Amniotic epithelial cell (primary cell): ENCODE results near the gene NCK2.
A peak's percentile ranks its signal among the peaks of the same experiment; 100 is the strongest.

Source experiments
- DNase-seq: peaks from one replicate; pipeline ENCODE4 v3.0.0-alpha.2; 2010; ENCODE audit warnings: low read depth

NCK2 gene

DNA sequence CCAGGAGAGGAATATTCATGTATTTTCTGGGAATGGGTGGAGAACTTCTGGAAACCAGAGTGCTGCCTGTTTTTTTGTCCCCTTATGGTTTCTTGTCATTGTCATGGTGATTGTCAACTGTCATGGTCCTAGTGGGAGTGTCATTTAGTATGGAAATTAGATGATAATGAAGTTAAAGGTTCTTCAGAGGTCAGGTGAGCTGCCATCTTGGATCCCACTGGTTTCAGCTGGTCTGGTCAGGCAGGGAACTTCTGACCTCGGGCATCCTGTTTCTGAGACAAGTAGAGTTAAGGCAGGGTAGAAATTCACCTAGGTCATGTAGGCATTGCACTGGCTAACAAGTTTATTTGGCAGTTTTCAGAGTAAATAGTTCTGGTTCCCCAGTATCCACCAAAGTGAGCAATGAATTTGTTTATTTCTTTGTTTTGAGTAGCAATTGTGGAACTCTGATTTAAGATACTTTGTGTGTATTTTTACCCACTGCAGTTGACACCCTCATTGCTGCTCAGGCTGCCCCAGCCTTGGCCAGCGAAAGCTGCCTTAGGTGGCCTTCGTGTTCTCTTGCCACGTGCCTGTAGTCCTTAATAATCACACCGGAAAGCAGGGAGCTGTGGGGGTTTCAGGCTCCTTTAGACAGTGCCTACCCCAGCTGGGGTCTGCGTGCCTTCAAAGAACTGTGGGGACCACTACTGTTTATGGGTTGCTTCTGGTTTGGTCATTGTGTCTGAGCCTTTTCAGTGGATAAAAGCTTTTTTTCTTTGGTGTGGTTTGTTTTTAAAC is 48.7 kb downstream of the NCK2 start:
- DNase-seq, result no peak

DNA sequence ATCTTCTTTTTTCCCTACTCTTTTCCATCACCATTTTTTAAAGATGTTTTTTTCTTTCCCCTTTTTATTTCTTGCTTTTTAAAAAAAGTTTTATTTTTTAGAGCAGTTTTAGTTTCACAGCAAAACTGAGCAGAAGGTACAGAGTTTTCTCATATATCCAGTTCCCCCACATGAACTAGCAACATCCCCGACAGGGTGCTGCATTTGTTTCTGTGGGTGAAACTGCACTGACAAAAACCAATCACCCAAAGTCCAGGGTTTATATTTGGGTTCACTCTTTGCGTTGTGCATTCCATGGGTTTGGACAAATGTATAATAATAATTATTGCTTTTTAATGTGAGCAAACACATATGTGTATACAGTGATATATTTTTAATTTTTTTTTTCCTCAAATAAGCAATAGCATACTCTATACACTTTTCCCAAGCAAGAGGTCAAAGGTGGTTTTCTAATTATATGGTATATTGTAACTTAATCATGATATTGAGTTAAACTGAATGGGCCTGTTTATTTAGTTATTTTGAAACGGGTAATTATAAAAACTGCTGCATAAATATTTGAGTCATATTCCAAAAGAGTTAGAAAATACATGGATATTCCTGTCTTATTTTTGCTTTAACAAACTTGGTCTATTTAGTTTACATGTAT is 50.3 kb downstream of the NCK2 start:
- DNase-seq, result no peak

DNA sequence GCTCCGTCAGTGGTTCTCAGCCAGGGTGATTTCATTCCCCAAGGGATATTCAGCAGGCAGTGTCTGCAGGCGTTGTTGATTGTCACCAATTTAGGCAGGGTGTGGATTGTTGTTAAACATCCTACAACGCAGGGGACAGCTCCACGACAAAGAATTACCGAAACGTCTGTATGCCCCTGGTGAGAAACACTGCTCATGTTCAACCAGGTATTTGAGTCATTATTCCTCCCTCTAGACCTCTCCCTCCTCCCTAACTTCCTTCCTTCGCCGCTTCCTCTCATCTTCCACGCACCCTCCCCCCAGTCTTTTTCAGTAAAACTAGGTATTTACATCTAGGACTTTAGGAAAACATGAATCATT is 50.8 kb downstream of the NCK2 start:
- DNase-seq, result no peak

DNA sequence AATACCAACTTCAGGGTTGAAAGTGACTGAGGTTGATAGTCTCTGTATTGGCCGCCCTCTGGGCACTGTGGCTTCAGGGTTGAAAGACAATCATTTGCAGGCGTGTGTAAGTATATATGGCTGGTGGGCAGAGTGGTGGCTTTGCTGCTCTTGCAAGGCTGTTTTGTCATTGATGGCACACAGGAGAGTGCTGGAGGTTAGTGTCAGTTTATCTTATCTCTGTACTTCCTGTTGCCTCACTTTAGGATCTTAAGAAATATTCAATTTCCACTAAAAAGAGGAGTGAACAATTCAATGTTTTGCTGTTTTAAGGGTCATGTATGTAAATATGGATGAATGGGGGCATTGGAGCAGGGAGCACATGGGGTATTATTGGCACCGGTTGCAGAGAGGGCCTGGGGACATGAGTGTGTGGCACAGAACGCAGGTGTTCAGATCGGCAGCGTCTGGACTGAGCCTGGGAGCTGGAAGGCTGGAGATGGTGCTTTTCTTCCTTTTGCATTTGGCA is 51.5 kb downstream of the NCK2 start:
- no peak for DNase-seq

DNA sequence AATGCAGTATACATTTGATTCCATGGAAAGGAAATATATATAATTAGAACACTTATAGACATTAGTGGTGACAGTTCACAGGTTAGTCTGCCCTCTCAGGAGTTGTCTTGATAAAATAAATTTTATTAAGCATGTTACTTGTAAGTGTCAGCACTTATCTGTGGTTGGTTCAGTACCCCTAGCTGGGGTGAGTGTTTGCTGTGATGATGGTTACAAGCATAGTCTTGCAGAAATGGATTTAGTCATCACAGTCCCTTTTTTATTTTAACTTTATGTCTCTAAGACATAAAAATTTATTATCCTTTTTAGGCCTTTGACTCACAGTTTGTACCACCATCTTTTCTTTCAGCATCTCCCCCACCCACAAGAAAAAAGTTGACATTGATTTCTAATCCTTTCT is 52.1 kb downstream of the NCK2 start:
- DNase-seq, result peak; percentile 29

DNA sequence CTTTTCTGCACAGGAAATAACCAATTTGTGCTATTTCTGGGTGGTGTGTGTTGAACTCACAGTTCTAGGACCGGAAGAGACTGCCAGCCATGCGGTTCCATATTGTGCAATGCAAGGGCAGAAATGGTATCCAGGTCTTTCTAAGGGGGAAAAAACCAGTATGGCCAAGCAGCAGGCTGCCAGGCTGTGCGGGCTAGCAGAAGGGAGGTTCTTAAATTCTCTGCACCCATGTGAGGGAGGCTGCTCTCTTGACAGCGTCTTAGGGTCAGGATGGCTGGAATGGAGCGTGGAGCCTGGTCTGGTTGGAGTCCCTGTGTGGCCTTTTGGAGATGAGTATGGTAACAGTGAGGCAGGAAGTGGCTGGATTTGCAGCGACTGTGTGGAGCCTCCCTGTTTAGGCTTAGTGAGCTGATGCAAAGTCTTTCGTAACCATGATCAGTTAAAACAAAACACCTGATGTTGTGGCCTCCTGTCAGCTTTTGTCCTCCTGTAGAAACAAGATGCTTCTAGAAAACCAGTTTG is 52.6 kb downstream of the NCK2 start:
- DNase-seq, result peak; percentile 54

DNA sequence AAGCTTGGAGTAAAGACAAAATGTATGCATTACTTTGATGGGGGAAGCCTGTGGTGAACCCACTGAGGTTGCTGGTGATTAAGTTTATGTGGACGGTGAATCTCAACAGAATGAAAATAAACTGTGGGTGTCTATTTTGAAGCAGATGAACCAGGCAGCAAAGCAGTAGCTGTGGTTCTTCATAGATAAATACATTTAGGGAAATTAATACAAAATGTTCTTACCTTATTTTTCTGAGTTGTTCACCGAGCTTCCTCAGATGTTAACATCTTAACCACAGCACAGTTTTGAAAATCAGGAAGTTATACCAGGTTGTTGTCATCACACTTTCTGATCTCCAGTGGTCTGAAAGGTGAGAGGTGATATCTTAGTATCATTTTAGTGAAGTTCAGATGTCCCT is 53.9 kb downstream of the NCK2 start:
- DNase-seq, result no peak

DNA sequence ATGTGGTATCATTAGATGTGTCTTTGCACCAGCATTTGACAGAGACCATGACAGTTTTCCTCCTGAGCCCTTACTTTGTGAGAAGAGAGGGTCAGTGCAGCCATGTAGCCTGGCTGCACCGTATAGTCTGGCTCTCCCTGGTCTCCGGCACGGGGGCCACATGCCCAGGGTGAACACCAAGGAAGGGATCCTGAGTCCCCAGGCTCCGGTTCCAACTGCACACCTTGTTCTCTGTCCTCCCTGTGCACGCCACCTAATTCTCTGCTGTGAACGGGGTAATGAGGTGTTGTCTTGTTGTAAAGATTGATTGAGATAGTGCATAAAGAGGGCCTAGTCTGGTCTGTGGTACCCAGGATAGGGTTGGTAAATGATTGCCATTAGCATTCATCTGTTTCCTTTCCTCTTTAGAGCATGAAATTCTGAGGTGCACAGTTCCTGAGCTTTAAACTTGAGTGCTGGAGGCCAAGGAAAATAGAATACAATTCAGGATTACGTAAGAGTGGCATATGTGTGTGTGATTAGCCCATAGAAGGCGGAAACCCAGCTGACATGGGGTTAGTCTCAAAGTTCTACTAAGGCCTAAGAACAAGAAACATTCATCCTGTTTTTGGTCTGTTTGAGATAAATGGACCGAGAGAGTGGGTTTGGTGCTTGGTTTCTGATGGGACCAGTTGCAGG is 55.5 kb downstream of the NCK2 start:
- peak; percentile 71 for DNase-seq

DNA sequence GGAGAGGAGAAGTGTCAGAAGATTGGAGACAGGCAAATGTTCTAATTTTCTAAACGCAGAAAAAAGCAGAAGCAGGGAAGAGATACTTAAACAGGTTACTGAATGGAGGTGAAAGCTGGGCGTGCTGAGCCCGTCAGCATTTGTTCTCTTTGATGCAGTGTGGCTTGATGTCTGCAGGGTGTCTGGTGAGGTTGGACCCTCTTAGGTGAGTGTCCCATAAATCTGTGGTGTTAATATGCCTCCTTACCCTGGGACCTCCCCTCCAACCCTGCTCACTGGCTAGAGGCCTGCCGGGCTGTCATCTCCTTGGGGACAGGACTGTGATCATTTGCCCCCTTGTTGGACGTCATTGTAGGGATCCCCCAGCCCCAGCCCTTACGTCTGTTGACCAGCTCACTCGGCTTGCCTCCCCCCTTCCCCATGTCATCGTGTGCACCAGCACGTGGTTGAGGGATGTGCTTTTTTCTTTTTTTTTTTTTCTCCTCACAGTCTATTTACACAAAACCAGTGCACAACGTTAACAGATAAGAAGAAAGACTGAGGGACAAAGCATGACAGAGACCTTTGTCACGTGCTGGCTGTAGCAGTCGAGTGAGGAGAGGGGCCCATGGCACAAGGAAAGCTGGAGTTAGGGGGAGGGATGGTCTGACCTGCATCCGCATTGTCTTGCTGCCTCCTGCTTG is 56.4 kb downstream of the NCK2 start:
- DNase-seq, result no peak

DNA sequence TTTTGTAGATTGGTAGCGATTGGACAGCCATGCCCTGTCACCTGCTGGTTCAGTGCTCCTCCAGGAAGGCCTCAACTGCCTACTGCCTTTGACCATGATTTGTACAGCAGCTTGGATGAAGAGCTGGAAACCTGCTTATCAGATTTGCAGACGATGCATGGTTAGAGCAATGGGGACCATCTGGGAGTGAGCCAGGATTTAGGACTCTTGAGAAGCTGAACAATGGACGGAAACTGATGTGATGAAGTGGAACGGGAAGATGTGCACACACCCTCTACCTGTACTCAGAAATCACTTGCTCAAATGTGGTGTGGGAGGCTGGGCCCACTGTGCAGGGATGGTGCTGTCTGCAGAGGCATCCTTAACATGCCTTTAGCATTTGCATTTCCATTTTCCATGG is 57.2 kb downstream of the NCK2 start:
- no peak for DNase-seq

DNA sequence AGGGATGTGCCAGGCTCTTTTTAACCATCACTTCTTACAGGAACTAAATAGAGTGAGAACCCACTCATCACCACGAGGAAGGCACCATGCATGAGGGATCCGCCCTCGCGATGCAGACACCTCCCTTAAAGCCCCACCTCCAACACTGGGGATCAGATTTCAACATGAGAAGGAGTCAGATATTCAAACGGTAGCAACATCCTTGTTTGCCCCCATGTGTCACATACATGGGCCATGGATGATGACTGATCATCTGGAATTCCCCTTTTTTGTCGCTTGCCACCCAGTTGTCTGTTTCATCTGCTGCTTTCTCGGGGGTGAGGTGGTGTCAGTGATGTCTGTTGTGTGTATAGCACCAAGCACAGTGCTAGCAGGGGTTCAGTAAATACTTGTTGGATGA is 57.9 kb downstream of the NCK2 start:
- DNase-seq, result no peak

DNA sequence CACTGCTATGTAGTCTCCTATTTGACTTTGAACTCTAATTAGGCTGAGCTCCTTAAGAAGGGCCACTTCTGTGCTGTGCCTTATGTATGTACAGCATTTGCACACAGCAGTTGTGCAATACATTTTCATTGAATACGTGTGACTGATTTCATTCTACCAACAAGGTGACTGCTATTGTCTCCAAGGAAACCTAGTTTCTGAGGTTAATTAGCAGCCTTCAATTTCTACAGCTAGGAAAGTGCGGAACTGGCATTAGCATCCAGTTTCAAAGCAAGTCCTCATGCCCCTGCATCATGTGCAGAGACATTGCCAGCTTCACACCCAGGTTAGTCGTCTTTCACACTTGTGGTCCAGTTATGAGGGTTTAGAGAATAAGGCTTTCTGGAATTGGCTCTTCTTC is 58.6 kb downstream of the NCK2 start:
- DNase-seq, result no peak

DNA sequence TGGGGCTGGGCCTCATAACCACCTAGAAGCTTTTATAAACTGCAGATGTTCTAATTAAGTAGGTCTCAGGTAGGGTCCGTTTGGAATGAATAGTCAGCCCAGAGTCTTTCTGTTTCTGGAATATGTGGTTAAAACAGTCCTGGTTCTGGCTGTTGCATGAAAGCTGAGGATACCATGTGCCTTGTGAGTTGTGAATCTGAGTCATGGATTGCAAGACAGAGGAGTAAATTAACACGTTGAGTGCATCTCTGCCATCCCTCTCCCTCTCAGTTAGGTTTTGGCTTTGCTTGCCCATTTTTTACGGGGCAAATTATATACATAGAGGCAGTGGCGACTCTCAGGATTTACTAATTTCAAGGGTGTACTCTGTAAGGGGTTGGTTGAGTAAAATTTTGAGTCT is 59.1 kb downstream of the NCK2 start:
- no peak for DNase-seq

DNA sequence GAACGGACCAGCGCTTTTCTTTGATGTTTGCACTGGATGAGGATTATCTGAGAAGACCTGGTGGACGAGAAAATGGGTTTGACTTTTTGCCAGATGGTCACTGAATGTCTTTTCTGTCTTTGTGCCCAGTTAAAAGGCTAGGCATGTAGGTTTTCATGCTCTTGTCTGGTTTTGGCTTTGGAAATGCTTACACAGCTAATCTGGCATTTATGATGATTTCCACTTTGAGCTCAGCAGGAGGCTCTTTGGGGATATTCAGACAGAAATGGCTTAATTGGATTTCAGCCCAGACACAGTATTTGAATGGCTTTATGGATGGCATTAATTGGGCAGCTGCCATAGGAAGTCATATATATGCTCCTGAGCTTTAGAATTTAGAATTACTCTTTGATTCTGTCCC is 59.6 kb downstream of the NCK2 start:
- DNase-seq, result no peak

DNA sequence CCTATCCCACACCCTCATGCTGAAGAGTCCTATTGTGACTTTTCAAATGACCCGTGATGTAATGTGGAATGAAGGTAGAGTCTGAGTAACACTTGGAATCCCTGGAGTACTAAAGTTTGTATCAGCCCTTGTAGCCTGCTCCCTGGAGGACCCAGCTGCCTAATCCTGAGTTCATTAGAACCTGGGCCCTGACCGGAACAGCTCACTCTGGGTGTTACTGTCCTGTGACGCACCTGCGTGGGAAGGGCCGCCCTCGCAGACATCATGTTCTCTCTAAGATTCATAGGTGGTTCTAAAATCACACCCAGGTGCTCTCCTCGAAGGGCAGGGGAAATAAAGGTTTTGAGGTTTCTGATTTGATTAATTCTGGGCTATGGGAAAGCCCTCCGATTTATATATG is 62.3 kb downstream of the NCK2 start:
- no peak for DNase-seq

DNA sequence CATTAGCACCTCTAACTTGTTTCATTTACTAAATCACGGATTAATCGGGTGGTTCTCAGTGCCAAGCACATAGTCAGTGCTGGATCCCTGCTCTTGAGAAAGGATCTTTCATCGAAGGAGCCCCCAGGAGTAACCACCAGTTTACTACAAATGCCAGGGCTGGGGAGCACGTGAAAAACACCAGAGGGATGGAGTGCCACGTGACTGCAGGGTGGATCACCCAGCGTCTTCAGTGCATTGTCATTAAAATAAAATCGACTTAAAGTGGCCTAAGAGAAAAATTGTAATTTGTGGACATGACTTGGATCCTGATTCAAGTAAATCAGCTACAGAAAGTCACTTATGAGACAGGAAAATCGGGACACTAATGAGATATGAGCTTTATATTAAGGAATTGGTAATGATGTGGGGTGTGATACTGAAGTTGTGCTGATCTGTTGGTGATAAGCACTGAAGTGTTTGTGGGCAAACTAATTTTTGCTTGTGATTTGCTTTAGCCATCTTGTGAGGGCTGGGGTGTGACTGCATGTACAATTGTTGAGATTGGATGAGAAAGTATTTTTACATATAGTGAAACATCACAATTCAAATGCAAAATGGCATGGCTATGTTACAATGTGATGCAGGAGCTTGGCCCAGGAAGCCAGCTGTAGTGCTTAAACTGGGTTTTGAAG is 63.8 kb downstream of the NCK2 start:
- DNase-seq, result no peak

DNA sequence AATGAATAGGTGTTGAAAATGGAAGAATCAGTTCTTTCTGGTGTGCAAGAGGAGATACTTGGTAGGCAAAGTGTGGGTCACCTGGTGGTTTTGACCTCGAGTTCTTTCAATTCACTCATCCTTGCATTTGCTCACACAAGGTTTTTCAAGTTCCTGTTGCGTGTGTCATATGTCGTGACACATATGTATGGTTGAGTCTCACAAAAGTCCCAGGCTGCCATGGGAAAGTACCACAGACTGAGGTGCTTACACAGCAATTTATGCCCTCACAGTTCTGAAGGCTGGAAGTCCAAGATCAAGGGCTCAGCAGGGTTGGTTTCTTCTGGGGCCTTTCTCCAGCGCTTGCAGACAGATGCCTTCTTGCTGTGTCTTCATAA is 64.4 kb downstream of the NCK2 start:
- no peak for DNase-seq

DNA sequence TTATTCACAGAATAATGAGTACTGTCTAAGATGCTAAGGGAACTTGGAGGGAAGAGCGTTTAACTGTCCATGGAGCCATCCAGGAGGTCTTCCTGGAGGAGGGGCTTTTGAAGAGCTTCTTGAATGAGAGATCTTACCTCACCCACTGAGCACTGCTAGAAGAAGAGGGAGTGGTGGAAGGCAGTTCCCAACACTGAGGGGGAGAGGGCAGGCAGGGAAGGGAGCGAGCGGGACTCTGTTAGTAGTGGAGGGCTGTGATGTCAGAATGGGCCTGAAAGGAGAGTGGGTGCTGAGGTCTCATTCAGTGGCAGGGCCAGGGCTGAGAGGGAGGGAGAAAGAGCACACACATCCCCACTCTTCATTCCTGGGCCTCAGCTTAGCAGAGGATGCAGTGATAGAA is 65.0 kb downstream of the NCK2 start:
- DNase-seq, result no peak

DNA sequence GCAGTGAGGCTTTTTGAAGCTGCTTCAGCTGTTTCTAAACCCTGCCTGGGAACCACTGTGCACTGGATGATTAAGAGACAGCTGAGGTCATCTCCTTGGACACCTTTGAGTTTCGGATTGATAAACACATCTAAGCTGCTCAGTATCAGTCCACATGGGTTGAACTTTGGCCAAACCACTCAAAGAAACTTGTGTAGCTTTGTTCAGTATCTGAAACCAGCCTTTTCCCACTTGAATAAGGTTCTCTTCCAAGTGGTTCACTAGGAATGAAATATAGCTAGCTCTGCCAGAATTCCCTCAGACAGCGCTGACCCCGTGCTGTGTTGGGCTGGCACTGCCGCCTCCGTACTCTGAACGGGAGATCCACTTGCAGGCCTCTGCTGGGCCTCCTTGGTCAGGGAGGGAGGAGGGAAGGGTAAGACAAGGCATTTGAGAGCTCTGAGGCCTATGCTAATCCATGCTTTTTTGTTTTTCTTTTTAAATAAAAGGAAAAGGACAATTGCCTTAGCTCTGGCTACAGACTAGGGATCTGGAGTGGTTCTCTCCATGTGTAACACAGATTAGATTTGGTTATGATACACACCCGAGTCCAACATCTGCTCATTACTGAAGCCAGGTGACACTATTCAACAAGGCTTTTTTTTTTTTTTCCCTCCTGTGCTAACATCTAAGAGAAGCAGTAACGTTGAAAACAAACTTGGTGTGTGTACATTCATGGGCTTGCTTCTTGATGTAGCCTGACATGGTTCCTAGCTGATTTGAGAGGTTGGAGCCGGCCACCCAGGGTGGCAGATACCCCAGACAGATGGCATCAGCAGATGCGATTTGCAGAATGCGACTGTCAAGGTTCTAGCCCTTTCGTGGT is 67.7 kb downstream of the NCK2 start:
- DNase-seq, result peak; percentile 97

DNA sequence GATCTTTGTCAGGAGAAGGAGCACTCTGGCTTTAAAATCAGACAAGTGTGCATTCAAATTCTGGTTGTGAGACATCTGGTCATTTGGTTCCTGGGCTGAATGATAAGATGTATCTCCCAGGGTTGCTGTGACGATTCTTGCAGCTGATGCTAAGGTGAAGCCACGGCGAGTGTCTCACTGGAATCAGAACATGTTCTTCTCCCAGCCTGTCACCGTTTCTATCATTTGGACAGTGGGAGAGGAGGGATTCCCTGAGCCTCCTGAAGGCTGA is 68.3 kb downstream of the NCK2 start:
- DNase-seq, result no peak

DNA sequence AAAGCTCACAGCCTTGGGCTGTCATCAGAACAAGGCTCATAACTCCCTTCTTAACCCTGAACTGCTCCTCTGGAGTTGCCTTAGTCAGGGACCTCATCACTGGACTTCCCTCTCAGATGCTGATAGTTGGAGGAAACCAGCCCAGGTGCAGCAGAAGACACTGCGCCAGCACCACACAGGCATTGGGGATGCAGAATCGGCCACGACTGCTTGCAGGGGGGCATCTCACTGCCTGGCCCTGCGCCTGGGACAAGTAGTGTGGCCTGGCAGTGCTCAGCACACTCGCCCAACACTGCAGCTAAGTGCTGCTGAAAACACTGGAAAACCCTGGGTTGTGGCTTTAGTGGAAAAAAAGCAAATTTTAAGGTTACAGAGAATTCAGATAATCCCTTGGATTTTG is 68.7 kb downstream of the NCK2 start:
- no peak for DNase-seq
